Stimulated activated naive CD8-positive, alpha-beta T cell treated with anti-CD3 and anti-CD28 coated beads, Interleukin-15, Interleukin-2, amounts not matched to agents 100 ng/mL and 50 ng/mL, for 24 hours (primary cell): ENCODE data around the gene TMEM51.

Experiments
- H3K27ac Mint-ChIP-seq: one replicate; pipeline ENCODE4 v1.8.0; 2021; ENCODE audit warnings: mild to moderate bottlenecking, mixed read lengths
- H3K27me3 Mint-ChIP-seq: one replicate; pipeline ENCODE4 v1.8.0; 2021; ENCODE audit warnings: mixed read lengths
- H3K36me3 Mint-ChIP-seq: one replicate; pipeline ENCODE4 v1.8.0; 2021; ENCODE audit warnings: low read depth, mixed read lengths
- H3K4me1 Mint-ChIP-seq: one replicate; pipeline ENCODE4 v1.8.0; 2021; ENCODE audit warnings: low read depth, mixed read lengths
- H3K4me3 Mint-ChIP-seq: one replicate; pipeline ENCODE4 v1.8.0; 2021; ENCODE audit warnings: mild to moderate bottlenecking, mixed read lengths
- H3K9me3 Mint-ChIP-seq: one replicate; pipeline ENCODE4 v1.8.0; 2021; ENCODE audit warnings: mixed read lengths

The TMEM51 gene

GRCh38 chr1:15217654-15218053, 64.1 kb downstream of the TMEM51 start:
- Mint-ChIP-seq H3K9me3 (no peaks in the 10 kb centered on the region), H3K4me3 (no peak overlapping the region), H3K36me3 (no peaks in the 10 kb centered on the region), H3K27me3 (peaks cover 3% of the 10 kb centered on the region), H3K4me1 (peaks cover 17% of the 10 kb centered on the region), H3K27ac (no peak overlapping the region)

GRCh38 chr1:15218287-15219279, 65.0 kb downstream of the TMEM51 start:
- Mint-ChIP-seq H3K36me3 (no peaks in the 10 kb centered on the region), H3K9me3 (no peaks in the 10 kb centered on the region), H3K4me3 (no peak overlapping the region), H3K27ac (no peak overlapping the region), H3K27me3 (peaks cover 3% of the 10 kb centered on the region), H3K4me1 (peaks cover 17% of the 10 kb centered on the region)

- H3K4me3 Mint-ChIP-seq = no peak overlapping the region
- no peak overlapping the region for H3K27ac Mint-ChIP-seq
- H3K4me1 Mint-ChIP-seq = peaks cover 17% of the 10 kb centered on the region
- H3K36me3 Mint-ChIP-seq = no peaks in the 10 kb centered on the region
- peaks cover 3% of the 10 kb centered on the region for H3K27me3 Mint-ChIP-seq
- H3K9me3 Mint-ChIP-seq = no peaks in the 10 kb centered on the region
These were observed 65.9 kb downstream of the TMEM51 start for GRCh38 chr1:15219280-15220023.

GRCh38 chr1:15220024-15220392, 66.5 kb downstream of the TMEM51 start:
- no peaks in the 10 kb centered on the region for H3K36me3 Mint-ChIP-seq
- H3K4me1 Mint-ChIP-seq = peaks cover 17% of the 10 kb centered on the region

GRCh38 chr1:15220825-15221431, 67.4 kb downstream of the TMEM51 start:
- Mint-ChIP-seq H3K4me1 (peaks cover 17% of the 10 kb centered on the region), H3K36me3 (no peaks in the 10 kb centered on the region), H3K27ac (no peak overlapping the region), H3K4me3 (no peak overlapping the region), H3K27me3 (peaks cover 3% of the 10 kb centered on the region), H3K9me3 (no peaks in the 10 kb centered on the region)

More at GRCh38 chr1:15220024-15220392, 66.5 kb downstream of the TMEM51 start:
- Mint-ChIP-seq H3K9me3 (no peaks in the 10 kb centered on the region), H3K4me3 (no peak overlapping the region), H3K27me3 (peaks cover 3% of the 10 kb centered on the region), H3K27ac (no peak overlapping the region)

- H3K36me3 Mint-ChIP-seq = no peaks in the 10 kb centered on the region
- H3K27ac Mint-ChIP-seq = no peak overlapping the region
- H3K9me3 Mint-ChIP-seq = no peaks in the 10 kb centered on the region
- H3K4me1 Mint-ChIP-seq = peaks cover 16% of the 10 kb centered on the region
- H3K4me3 Mint-ChIP-seq = no peak overlapping the region
- peaks cover 3% of the 10 kb centered on the region for H3K27me3 Mint-ChIP-seq
These were observed 69.2 kb downstream of the TMEM51 start for GRCh38 chr1:15222653-15223303.

GRCh38 chr1:15224259-15224869, 70.8 kb downstream of the TMEM51 start:
- Mint-ChIP-seq H3K27ac (no peak overlapping the region), H3K4me1 (peaks cover 2% of the 10 kb centered on the region), H3K36me3 (no peaks in the 10 kb centered on the region), H3K9me3 (no peaks in the 10 kb centered on the region), H3K4me3 (no peak overlapping the region), H3K27me3 (peaks cover 3% of the 10 kb centered on the region)

- peaks cover 7% of the 10 kb centered on the region for H3K27me3 Mint-ChIP-seq
- no peaks in the 10 kb centered on the region for H3K9me3 Mint-ChIP-seq
- H3K4me1 Mint-ChIP-seq = no peaks in the 10 kb centered on the region
- no peak overlapping the region for H3K4me3 Mint-ChIP-seq
- H3K36me3 Mint-ChIP-seq = no peaks in the 10 kb centered on the region
- H3K27ac Mint-ChIP-seq = no peak overlapping the region
These were observed 71.4 kb downstream of the TMEM51 start for GRCh38 chr1:15224974-15225373.

- Mint-ChIP-seq H3K9me3 (no peaks in the 10 kb centered on the region), H3K4me3 (no peak overlapping the region), H3K27me3 (peaks cover 7% of the 10 kb centered on the region), H3K36me3 (no peaks in the 10 kb centered on the region), H3K27ac (no peak overlapping the region), H3K4me1 (no peaks in the 10 kb centered on the region)
These were observed 71.9 kb downstream of the TMEM51 start for GRCh38 chr1:15225461-15225860.

GRCh38 chr1:15226388-15227255, 73.1 kb downstream of the TMEM51 start:
- Mint-ChIP-seq H3K27me3 (peaks cover 7% of the 10 kb centered on the region), H3K4me3 (no peak overlapping the region), H3K9me3 (no peaks in the 10 kb centered on the region), H3K4me1 (peaks cover 9% of the 10 kb centered on the region), H3K27ac (no peak overlapping the region), H3K36me3 (no peaks in the 10 kb centered on the region)

- Mint-ChIP-seq H3K27me3 (peaks cover 13% of the 10 kb centered on the region), H3K9me3 (no peaks in the 10 kb centered on the region), H3K36me3 (no peaks in the 10 kb centered on the region), H3K4me3 (no peak overlapping the region), H3K4me1 (peaks cover 20% of the 10 kb centered on the region), H3K27ac (no peak overlapping the region)
These were observed 76.2 kb downstream of the TMEM51 start for GRCh38 chr1:15229707-15230131.

GRCh38 chr1:15231714-15232201, 78.2 kb downstream of the TMEM51 start:
- Mint-ChIP-seq H3K9me3 (no peaks in the 10 kb centered on the region), H3K4me1 (peaks cover 20% of the 10 kb centered on the region), H3K4me3 (no peak overlapping the region), H3K27ac (peak overlapping the region; percentile 15), H3K36me3 (no peaks in the 10 kb centered on the region), H3K27me3 (peaks cover 13% of the 10 kb centered on the region)

GRCh38 chr1:15233689-15234088, 80.1 kb downstream of the TMEM51 start:
- H3K27ac Mint-ChIP-seq = no peak overlapping the region
- no peaks in the 10 kb centered on the region for H3K36me3 Mint-ChIP-seq
- H3K4me1 Mint-ChIP-seq = peaks cover 20% of the 10 kb centered on the region
- peaks cover 18% of the 10 kb centered on the region for H3K27me3 Mint-ChIP-seq
- no peak overlapping the region for H3K4me3 Mint-ChIP-seq
- H3K9me3 Mint-ChIP-seq = no peaks in the 10 kb centered on the region
